GM10847 (cell line): Measurements from ENCODE around the gene ABHD12.

ENCODE experiments used
- POLR2A ChIP-seq: IDR thresholded peaks from 2 replicates; pipeline ENCODE4 v1.6.1; 2011; ENCODE audit not compliant: insufficient read length; ENCODE audit errors: extremely low read depth

The ABHD12 gene

DNA sequence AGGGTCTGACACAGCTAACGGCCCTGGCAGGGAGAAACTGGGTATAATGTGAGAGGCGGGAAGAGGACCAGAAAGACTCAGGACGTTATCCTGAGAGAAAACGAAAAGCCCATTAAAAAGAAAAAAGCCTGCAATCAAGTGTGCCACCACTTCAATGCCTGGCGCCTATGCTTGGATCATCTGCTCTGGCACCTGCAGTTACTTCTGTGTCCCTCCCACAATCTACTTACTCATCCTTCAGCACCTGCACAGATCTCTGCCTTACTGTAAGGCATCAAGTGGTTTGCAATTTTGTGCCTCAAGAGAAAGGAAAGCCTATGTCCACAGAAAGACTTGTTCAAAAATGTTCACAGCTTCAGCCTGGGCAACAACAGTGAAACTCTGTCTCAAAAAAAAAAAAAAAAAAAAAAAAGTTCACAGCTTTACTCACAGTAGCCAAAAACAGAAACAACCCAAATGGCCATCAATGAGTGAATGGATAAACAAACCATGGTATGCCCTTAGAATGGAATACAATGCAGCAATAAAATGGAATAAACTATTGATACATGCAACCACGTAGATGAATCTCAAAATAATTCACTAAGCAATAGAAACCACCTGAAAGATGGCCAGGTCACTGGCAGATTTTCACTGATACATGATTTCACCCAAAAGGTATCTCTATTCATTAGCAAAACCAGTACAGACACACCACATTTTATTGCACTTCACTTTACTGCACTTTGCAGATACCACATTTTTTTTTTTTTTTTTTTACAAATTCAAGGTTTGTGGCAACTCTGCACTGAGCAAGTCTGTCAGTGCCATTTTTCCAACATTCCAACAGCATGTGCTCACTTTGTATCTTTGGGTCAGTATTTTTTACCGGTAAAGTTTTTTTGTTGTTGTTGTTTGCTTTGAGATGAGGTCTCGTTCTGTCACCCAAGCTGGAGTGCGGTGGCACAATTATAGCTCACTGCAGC lies 48.6 kb downstream of the ABHD12 start:
- TF ChIP-seq POLR2A, result no peak

DNA sequence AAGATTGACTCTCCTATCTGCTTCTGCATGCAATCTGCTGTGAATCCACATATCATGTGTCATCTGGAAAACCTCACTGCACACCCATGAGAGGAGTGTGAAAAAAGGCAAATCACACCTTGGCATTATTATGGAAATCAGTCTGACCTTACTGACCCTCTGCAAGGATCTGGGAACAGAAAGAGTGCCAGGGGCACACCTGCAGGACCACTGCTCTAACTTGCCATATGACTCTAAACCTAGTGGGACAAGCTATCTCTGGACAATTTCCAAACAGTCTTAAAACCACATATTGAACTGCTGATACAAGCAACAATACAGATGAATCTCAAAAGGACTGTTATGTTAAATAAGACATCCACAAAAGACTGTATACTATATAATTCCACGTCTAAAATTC lies 50.3 kb downstream of the ABHD12 start:
- TF ChIP-seq POLR2A, result no peak

DNA sequence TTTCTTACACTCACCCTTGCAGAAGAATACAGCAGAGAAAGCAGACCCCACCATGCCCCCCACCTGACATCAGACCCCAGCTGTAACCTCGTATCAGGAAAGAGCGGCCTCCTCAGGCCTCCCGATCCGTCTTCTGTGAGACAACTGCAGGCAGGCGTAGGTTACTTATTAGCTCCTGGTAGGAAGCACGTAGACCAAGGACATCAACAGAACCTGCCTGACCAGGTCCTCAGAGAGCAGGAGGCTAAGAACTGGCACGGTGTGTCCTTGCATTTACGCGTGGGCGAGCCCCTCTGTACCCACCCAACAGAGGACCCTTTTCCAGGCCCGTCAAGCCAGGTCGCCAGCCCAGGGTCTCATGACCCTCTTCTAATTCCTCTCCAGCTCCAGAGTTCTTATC lies 51.0 kb downstream of the ABHD12 start:
- TF ChIP-seq POLR2A, result no peak

DNA sequence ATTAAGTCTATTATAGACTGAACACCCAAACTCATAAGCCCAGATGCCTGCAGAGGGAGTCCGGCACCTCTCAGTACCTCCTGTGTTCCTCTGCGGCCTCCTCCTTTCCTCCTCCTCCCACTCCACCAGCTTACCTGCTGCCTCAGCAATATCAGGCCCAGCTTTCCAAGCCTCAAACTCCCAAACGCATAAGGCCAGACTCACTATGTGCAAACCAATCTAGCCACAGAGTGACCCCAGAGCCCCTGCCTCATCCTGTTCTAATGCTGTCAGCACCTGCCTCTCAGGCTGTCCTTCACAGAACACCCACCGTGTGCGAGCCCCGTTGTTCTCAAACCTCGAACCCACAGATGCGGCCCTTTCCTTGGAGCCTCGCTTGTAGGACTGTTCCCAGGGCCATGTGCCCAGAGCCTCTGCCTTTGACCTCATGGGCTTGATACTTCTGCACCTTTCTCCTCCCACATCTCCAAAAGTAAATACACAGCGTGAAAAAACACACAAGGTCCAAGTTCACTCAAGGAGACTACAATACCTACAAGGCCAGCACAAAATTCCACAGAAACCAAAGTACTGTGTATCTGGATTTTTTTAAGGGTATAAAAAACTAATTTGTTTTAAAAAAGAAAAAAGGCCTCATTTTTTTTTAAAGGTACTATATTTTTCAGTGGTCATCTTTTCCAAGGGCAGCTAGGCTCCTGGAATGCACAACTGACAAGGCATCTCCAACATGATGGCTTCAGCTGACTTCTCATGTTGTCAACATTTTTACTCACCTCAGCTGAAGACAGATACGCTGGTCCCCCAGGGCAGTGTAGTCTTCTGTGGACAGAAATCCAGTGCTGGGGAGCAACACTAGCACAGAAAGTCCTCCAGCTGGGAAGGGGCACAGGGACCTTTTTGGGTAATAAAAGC lies 52.3 kb downstream of the ABHD12 start:
- no peak for TF ChIP-seq POLR2A

DNA sequence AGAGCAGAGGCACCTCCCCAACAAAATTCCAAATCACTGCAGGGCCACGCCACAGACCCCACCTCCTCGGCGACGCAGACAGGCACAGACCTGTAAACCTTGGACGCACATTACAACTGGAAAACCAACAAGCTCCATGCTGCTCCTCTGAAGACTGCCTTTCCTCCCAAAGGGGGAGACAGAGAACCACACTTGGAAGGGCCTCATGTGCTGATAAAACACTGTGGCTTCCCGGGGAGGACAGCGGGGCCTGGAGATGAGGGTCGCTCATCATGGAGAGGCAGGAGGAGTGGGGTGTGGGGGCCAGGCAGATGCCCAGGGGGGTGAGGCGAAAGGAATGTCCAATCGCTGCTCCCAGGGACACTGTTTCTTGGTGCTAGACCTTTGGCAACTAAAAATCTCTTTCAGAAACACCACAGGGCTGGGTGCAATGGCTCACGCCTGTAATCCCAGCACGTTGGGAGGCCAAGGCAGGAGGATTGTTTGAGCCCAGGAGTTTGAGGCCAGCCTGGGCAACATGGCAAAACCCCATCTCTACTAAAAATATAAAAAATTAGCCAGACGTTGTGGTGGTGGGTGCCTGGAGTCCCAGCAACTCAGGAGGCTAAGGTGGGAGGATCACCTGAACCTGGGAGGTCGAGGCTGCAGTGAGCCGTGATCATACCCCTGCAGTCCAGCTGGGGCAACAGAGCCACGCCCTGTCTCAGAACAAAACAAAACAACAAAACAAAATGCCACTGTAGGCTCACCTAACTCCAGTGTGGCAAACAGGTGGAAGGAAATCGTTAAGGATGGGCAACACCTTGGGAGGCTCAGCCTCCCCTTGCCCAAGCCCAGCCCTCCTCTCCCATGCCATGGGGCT lies 53.8 kb downstream of the ABHD12 start:
- TF ChIP-seq POLR2A, result no peak

DNA sequence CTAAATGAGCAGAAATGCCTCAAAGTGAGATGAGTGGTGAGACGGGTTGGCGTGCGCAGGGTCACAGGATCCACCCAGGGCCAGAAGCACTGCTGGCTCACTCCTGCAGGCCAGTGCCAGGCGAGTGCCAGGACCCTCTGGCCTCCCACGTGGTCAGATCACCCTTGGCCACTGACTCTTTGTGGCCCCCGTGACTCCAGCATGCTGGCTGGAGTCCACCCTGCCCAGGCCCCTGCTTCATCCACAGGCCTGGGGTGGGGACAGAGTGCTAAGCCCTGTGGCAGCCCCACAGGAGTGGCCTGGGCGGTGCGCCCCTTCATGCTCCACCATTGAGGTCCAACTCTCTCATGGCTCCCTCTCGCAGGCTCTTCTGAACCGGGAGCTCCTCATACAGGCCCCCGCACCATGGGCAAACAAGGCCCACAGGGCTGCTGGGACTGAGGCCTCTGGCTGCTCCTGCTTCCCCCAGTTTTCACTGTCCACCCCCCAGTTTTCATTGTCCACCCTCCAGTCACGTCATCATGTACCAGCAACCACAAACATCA lies 61.6 kb downstream of the ABHD12 start:
- TF ChIP-seq POLR2A, result no peak

DNA sequence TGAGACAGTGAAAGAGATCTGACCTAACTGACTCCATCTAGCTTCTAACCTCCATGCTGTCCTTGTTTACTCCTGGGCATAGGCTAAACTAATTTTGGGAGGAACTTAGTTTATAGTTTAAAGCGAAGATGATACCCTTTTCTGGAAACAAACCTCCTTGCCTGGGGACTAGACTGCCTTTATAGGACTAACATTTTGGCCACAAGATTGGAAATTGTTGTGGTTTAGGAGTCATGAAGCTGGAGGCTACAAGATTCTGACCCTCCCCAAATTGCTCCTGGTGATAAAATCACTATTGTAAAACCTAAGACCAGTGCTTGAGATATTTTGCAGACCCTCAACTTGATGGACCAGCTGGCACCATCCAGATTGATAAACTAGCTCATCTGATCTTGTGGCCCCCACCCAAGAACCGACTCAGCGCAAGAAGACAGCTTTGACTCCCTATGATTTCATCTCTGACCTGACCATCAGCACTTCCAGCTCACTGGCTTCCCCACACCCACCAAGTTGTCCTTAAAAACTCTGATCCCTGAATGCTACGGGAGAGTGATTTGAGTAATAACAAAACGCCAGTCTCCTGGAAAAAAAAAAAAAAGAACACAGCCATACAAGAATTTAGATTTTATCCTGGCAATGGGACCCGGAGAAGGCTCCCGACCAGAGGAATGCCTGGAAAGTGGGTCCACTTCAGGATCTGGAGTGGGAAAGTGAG lies 63.0 kb downstream of the ABHD12 start:
- TF ChIP-seq POLR2A, result no peak

DNA sequence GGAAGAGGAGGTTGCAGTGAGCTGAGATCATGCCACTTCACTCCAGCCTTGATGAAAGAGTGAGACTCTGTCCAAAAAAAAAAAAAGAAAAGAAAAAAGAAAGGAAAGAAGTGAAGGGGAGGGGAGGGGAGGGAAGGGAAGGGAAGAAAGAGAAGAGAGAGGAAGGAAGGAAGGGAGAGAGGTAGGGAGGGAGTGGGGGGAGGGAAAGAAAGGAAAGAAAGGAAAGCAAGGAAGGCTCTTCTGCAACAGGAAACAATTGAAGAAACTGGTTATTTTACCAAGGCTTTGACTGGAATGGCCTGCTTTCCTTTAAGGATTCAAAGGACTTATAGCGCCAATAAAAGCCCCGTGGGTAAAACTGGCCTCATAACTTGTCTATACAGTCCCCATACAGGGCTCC lies 64.6 kb downstream of the ABHD12 start:
- no peak for TF ChIP-seq POLR2A

DNA sequence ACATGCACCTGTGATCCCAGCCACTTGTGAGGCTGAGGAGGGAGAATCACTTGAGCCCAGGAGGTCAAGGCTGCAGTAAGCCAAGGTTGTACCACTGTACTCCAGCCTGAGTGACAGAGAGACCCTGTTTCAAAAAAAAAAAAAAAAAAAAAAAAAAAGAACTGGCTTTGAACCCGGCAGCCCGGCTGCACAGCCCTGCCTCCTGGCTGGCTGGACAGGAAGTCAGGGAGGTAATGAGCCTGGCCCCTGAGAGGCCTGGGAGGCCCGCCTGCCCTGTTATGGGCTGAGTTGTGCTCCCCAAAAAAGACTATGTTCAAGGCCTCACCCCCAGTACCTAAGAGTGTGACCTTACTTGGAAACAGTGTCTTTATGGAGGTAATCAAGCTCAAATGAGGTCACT lies 65.6 kb downstream of the ABHD12 start:
- TF ChIP-seq POLR2A, result no peak

DNA sequence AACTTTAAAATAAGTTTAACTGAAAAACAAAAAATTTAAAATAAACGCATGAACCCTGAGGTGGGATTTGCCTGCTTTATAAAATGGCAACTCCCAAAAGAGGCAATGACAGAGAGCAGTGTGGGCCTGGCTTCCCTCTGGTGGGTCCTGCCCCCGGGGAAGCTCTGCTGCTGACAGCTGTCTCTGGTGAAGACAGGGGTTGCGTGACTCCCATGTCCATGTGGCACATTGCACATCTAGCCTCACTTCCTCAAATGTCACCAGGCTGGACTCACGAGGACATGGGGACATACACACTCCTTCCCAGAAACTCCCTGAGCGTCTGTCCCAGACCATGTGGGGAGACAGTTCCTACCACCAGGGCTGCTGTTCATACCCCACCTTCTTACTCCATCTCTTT lies 66.2 kb downstream of the ABHD12 start:
- TF ChIP-seq POLR2A, result no peak

DNA sequence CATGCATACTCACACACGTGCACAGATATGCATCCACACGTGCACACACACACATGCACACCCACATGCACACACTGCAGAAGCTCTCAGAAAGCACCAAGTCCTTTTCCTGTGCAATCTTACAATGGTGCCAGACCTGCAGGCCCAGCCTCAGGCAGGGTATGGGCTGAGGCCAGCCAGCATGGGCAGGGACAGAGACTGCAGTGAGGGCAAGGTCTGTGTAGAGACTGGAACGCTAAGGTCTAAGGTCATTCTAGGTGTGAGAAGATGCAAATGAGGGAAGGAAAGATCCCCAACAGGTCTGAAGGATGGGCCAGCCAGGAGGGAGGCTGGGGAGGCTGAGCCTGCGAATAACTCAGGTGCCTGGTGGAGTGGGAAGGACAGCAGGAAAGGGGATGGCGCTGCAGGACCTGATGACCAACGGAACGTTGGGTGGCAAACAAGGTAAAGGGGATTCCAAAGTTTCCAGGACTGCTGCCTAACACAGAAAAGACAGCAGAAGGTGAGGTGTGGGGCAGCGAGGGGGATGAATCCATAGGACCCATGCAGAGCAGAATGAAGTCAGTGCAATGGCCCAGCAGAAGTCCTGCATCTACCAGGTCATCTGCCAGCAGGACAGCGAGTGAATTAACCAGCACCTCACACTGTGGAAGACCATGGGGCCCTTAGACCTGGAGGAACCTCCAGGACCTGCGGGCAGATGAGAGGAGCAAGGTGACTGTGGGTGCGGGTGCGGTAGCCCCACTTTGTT lies 67.0 kb downstream of the ABHD12 start:
- TF ChIP-seq POLR2A, result no peak

DNA sequence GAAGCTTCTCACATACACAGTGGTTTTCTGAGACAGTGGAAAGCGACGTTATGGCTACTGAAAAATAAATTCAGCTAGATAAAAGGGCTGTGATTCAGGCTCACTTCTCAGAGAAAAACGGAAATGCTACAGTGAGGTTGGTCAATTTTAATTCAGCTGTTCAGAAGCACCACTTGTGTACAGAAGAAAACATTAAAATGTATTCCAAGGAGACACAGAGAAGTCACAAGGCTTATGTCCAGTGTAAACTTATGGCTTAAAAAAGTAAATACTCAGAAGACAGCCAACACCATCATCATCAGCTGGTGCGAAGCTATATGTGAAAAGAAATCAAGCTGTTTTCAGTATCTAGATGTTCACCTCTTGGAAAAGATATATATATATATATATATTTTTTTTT lies 68.6 kb downstream of the ABHD12 start:
- no peak for TF ChIP-seq POLR2A

DNA sequence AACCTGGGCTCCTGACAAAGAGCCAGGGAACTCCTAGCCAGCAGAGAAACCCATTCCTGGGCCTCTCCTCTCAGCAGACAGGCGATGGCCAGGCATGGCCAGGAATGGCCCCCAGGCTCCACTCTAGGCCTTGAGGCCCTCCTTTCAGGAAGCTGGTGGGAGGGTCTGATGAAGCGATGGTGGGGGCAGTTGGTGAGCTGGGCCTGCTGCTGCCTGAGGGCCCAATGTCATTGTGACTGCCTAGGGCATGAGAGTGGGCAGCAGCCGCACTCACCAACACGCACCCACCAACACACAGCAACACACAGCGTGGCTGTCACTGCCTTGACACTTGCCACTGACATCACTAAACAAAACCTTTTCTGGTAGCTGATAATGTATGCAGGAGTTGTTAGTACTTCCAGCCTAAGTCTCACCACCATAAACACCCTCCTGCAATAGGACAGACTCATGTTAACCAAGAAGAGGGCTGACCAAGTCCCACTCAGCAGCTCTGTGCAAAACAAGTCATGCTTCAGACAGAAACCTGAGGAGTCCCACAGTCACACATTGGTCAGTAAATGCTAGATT lies 69.3 kb downstream of the ABHD12 start:
- TF ChIP-seq POLR2A, result no peak
